Stimulated activated CD4-positive, alpha-beta T cell treated with anti-CD3 and anti-CD28 coated beads, Interleukin-15, amount 100 ng/mL, for 48 hours (primary cell): ENCODE results near the gene FBXO47.

ENCODE experiments used
- DNase-seq, 2 donors: peaks; one replicate each; pipeline ENCODE4 v3.0.0-alpha.2; 2020; ENCODE audit warnings: low read depth in 2 of 2

The FBXO47 gene

DNA sequence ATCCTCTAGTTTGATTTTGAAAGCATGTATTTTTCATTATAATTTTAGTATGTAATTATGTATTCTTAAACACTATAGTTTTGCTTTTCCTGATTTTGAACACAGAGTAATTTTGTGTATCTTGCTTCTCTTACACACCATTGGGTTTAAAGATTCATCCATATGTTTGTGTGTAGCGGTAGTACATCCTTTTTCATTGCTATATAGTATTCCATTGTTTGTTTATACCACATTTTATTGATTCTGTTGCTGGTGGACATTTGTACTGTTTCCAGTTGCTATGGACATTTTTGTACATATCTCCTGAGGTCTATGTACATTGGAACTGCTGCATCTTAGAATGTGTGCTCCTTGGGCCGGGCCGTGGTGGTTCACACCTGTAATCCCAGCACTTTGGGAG lies 62.3 kb downstream of the FBXO47 start:
- no peak for DNase-seq

DNA sequence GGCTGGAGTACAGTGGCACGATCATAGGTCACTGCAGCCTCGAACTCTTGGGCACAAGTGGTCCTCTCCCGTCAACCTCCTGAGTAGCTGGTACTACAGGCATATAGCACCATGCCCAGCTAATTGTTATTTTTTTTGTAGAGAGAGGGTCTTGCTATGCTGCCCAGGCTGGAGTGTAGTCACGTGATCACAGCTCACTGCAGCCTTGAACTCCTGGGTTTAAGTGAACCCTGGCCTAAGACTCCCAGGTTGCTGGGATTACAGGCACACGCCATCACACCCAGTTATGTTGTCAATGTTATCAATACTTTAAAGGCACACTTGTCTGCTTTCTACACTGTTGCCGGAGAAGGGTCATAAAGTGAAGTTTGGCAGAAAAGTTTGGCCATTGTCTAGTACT lies 63.8 kb downstream of the FBXO47 start:
- no peak for DNase-seq

DNA sequence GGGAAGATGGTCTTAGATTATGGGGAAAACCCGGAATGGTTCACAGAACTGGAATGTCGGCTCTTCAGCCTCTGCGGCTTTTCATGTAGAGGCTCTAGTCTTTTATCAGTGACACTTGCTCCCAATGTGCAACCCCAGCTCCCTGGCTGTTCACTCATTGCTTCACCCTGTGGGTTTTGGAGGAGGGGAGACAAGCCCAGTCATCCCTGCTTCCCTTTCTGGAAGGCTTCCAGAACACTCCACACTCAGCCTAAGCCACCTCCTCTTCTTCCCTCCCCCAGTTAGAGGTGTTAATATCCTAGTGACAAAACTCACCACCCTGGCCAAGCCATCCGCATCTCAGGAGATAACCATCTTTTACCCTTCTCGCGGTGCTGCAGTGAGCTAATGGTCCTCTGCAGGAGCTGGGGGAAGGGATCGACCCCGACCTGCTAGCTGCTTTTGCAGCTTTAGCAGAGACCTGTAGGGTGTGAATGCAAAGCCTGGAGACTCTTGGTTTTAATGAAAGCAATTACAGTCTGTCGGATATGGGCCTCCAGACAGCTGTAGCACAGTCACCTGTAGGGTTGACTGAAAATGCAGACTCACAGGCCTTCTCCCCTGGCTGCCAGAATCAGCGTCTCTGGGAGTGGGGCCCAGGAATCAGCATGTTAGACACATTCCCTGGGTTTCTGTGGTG lies 66.1 kb downstream of the FBXO47 start:
- DNase-seq = no peak

DNA sequence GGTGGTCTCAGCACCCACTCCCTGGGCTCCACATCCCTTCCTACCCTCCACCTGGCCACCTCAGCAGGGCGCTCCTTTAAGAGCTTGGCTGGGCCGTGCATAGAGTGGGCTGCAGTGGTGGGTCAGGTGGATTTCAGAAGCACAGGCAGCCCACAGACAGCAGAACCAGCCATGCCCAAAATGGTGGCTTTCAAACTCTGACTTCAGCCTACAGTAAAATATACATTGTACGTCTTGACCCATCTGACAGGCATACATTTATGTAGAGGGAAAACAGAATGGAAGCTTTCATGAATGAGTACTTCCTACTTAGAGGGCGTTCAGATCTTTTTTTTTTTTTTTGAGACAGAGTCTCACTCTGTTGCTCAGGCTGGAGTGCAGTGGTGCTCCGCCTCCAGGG lies 67.8 kb downstream of the FBXO47 start:
- DNase-seq = no peak

DNA sequence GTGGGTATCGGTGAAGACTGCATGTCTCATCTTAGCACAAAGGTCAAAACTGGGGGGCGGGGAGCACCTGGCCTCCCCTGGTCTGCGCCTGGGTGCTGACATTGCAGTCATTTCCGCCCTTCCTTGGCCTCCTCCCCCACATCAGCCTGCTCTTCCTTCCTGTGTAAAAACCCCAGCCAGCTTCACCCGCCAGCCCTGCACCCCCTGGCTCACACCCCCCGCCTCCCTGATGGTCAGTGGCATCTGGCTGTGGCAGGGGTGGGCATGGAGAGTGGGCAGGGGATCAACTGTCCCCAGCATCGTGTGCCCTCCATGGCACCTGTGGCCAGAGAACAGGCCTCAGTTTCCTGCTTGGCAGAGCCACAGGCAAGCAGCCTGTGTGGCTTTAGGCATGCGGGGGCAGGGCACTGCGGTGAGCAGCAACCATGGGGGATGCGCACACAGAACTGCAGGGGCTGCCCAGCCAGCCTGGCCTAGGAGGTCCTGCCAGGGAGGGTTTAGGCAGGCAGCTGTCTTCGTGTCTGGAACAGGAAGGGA lies 68.3 kb downstream of the FBXO47 start:
- DNase-seq = peak; percentile 86 to 87

DNA sequence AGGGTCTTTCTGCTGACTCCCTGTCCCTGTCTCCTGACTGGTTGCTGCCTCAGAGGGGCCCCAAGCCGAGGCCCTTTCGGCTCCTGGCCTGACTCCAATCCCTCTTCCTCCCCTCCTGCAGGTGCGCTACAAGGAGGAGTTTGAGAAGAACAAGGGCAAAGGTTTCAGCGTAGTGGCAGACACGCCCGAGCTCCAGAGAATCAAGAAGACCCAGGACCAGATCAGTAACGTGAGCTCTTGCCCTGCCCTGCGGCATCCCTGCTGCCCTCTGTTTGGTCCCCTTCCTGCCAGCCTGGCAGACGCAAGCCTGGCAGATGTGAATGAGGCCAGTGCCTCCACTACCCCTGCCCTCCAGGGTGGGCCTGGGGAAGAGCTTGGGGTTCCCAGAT lies 68.9 kb downstream of the FBXO47 start:
- DNase-seq = peak in 1 of 2 donors; percentile 23

DNA sequence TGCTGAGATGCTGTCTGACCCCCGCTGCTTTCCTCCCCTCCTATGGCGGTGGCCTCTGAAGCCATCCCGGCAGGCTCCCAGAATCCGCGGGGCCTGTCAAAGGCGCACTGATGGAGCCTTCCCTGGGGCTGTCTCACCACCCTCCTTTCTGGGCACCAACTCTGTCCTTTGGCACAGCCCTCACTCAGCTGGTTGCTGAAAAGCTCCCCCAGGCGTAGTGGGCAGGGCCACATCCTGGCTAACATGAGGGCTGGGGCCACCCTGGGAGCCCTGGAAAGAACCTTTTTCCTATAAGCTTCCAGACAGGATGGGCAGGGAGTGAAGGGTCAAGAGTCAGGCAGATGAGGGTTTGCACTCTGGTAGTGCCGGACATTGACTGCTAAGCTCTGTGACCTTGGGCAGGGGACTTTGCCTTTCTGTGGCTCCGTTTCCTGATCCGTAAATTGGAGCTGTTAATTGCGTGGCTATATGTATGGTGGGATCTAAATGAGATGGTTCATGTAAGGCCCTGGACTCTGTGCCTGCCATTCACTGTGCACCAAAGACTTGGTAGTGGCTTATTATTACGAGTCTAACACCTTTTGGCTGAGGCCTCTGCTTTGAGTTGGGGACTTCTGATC lies 69.4 kb downstream of the FBXO47 start:
- DNase-seq = no peak

DNA sequence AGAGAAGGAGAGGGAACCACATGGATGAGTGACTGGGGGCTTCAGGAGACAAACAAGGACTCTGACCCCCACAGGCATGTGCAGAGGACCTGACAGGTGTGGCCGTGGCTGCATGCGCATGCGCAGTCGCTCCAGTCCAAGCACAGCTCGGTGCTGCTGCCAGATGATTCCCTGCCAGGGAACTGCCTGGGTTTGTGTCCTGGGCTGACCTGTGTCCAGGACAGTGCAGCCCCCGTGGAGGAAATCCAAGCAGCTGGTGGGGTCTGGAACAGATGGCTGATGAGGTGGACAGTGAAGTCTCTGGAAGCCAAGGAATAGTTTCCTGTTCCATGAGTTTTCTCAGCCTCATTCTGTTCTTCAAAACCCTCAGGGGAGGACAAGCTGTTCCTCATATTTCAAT lies 70.0 kb downstream of the FBXO47 start:
- no peak for DNase-seq

DNA sequence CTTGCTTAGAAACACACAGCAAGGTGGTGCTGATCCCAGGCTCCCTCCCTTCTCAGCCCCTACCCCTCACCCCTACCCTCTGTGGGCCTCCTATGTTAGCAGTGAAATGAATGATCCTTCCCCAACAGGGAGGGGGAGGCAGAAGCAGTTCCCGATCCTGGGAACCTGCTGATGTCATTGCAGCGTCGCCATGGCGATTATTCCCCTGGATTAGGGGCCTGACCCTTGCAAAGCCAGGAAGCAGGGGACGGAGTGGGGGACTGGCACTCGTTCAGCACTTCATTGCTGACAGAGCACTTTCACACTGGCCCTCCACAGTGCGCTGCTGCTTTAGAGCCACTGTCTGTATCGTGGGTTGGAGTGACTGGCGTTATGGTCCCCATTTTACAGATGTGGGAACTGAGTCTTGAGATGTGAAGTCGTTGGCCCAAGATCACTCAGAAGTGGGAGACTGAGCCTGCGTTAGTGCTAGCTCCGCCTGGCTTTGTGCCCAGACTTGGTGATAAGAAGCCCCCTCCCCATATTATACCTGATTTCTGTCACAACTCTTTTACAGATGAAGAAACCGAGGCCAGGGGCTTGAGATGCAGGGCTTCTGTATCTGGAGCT lies 70.8 kb downstream of the FBXO47 start:
- DNase-seq = no peak

DNA sequence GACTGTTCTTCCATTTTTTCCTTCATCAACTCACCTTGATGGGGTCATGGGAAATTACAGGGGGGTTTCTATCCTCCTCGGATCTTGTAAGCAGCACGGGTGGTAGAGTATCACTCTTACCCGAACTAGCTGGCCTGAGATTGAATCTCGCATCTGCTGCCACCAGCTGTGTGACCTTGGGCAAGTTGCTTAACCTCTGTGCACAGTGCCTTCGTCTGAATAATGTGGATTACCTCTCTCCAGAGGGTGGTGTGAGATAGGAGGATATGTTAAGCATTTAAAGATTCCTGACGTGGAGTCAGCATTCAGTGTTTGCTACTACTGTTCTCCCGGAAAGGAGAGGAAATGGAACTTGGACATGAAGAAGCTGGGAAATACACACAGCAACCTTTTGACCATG lies 72.9 kb downstream of the FBXO47 start:
- DNase-seq = no peak

DNA sequence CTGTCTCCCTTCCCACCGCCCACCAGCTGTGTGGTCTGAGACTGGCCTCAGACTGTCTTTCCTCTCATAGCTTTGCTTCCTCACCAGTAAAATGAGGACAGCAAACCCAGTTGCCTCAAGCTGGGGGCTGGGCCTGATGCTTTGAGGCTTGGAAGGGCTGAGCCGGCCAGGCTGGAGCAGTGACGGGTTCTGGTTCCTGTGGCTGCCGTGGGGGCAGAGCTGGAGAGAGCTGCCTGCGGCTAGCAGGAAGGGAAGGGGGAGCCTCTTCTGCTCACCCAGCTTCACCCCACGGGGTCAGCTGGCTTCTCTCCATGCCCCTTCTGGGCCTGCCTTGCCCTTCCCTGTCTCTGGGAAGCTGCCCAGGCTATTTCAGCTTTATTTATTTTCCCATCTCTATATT lies 73.6 kb downstream of the FBXO47 start:
- DNase-seq = no peak

DNA sequence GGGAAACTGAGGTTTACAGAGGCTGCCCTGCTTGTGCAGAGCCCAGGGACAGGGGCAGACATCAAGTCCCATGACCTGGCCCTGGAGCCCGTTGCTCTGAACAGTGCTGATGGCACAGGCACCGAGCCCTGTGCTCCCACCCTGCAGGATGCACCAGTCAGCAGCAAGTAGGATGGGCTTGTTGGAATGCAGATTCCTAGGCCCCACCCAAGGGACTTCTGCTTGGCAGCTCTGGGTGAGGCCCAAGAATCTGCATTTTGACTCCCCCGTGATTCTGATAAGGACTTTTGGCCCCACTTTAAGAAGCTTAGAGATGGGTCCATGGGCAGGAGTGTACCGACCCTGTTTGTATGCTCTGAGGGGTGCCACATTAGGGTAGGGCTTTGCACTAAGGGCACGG lies 74.1 kb downstream of the FBXO47 start:
- no peak for DNase-seq

DNA sequence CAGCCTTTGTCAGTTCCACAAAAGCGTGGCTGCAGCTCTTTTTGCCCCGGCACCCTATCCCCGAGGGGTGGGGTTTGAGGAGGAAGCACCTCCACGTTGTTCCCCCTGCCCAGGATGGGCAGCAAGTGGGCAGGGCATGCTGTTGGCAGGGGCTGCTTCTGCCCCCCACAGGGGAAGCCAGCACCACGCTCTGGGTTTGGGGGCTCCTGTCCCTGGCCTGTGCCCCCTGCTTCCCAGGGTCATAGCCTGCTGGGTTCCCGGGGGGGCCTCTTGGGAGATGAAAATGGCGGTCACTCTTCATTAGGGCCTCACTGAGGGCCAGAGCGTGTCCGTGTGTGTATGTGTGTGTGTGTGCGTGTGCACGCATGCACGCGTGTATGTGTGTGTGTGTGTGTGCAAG lies 74.6 kb downstream of the FBXO47 start:
- DNase-seq = no peak

DNA sequence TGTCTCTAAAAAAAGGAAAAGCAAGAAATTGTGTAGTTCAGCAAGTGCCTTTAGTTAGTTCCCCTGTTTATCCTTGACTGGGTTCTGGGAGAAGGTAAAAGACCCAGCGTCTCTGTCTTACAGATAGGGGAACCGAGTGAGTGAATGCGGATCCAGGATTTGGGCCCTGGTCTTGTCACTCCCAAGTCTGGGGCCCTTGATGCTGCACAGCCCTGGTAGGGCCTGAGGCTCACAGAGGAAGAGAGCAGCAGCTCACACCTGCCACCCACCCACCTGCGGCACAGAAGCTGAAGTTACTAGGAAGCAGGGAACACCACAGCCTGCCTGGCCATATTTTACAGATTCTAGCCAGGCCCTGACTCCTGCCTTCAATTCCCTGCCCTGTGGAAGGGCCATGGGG lies 75.1 kb downstream of the FBXO47 start:
- DNase-seq = no peak

DNA sequence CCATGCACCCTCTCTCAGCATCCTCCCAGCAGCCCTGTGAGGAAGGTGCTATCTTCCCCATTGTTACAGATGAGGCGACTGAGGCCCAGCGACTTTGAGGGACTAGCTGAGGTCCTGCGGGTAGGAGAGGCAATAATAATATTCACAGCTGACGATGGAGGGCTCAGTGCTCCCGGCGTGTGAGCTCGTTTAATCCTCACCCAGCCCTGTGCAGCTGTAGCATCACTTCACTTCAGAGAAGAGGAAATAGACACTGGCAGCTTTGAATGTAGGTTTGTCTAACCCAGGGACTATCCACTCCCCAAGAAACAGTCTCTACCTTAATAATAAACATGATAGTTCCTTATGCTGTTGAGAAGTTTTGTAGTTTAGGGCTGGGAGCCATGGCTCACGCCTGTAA lies 75.8 kb downstream of the FBXO47 start:
- DNase-seq = no peak

DNA sequence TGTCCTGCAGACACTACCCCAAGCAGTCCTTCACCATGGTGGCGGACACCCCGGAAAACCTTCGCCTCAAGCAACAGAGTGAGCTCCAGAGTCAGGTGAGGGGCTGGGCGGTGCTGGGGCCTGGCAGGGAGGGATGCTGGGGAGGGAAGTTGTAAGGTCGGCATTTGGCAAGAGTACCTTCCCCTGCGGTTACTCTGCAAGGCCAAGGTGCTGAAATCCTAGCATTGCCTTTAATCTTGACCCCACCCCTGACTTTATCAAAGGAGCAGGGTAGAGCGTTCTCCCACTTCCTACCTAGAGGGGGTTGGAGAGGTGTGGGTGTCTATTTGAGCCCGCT lies 76.8 kb downstream of the FBXO47 start:
- DNase-seq = no peak

DNA sequence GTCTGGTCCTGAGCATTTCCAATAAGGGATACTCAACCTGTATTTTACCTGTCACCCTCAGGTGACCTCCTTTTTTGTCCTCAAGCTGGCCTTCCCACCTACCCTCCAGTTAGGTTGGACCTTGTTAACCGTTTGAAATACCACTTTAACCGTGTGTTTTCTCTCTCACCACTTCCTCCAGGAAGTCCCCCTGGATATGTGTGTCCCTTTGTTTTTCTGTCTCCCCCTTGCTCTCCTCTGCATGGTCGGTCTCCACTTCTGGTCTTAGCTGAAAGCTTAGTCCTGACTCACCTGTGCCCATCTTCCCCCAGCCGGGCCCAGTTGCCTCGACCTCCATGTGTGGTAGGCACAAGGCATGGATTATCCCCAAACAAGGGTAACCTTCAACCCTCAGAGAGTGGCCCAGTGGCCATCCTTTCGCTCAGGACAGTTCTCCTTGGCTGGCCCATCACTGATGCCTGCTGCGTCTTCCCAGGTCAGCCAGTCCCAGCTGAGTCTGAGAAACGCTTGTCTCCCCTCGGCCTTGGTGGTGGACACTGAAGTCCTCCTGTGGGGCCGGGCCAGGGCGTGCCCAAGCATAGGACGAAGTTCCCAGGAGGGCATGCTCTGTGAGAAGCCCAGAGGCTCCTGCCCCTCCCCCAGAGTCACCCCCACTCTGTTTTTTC lies 77.3 kb downstream of the FBXO47 start:
- DNase-seq = no peak

DNA sequence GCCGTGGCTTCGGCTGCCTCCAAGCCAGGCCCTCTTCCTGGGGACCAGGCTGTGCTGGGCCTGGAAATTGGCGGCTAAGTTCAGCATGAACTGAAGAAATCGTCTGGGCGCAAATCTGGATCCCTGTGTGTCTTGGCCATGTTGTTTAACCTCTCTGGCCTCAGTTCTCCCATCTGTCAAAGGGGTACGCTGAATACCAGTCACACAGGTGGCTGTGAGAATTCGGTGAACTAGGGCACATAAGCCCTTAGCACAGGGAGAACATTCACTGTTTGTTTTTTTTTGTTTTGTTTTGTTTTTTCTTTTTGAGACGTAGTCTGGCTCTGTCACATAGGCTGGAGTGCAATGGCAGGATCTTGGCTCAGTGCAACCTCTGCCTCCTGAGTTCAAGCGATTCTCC lies 78.4 kb downstream of the FBXO47 start:
- no peak for DNase-seq

DNA sequence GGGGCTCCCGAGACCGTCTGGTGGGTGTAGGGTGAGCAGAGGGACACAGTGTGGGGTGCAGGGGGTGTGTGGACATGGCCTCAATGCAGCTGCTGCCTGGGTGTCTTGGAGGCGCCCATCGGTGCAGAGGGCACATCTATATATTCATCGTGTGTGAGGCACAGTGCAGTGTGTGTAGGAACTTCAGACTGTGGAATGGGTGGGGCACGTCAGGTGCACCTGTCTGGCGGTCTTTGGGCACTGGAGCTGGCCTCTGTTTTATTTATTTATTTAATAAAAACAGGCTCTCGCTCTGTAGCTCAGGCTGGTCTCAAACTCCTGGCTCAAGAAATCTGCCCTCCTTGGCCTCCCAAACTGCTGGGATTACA lies 80.6 kb downstream of the FBXO47 start:
- no peak for DNase-seq
